ENCODE measurements around the gene TMEM200B.

DNA sequence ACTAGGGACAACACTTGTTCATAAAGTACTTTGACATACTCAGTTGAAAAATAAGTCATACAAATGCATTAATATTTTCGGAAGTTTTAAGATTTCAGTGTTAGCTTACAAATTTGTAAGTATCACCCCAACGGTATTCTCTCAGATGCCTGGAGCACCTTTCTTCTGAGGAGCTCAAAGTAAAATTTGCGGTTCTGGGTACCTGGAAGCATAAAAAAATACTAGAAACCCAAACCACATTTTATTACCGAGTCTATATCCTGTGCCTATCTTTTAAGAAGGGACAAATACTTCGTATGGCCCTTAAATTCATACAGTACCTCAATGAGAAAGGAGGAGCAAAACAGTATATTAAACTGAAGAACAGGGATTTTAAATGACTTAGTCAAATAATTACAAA lies 47.8 kb upstream of the TMEM200B start:
- TF ChIP-seq FOXM1 (IDR thresholded peaks at IDR 0.05; ENCODE audit: borderline replicate concordance, low read depth), result no peak
- no peak for TF ChIP-seq EP300 (IDR thresholded peaks at IDR 0.05; ENCODE audit: borderline replicate concordance)
- TF ChIP-seq CREB1 (IDR thresholded peaks at IDR 0.05; ENCODE audit: low read depth), result no peak
- TF ChIP-seq TAF1 (IDR thresholded peaks at IDR 0.05; ENCODE audit: low read depth), result no peak
- no peak for TF ChIP-seq YY1 (IDR thresholded peaks at IDR 0.05; ENCODE audit: low read depth)
- no peak for TF ChIP-seq RAD21 (IDR thresholded peaks at IDR 0.05; ENCODE audit: low read depth)
- no peak for TF ChIP-seq CEBPB (IDR thresholded peaks at IDR 0.05)

Data from Ishikawa (cell line).